SU-DHL-6 (cell line): ENCODE results near the gene VAMP4.
"Not testable (repeated sequence)": the region's sequence is repeated elsewhere in the genome, so short reads cannot be mapped to it uniquely, and the experiment has no call there.

ENCODE experiments used
- H2AFZ ChIP-seq: fragments of 200-600 bp; sonication (generic); 2 replicates; pipeline ENCODE4 v1.6.1; 2014; ENCODE audit warnings: low read depth, mild to moderate bottlenecking, moderate library complexity, mixed read lengths, antibody characterized with exemption, low read length; ENCODE audit not compliant: severe bottlenecking
- H3F3A ChIP-seq: fragments of 200-600 bp; shearing (Covaris generic); 2 replicates; pipeline ENCODE4 v1.6.0; 2016; ENCODE audit warnings: antibody characterized with exemption, mild to moderate bottlenecking; ENCODE audit not compliant: insufficient read depth
- H3K27ac ChIP-seq: fragments of 200-600 bp; sonication (generic); 2 replicates; pipeline ENCODE4 v1.5.1; 2016; ENCODE audit warnings: low read depth, mild to moderate bottlenecking, low read length, moderate library complexity, mixed read lengths
- H3K27me3 ChIP-seq: fragments of 200-600 bp; sonication (generic), shearing (Covaris generic); 2 replicates; pipeline ENCODE4 v1.6.0; 2014; ENCODE audit warnings: mild to moderate bottlenecking, low read length
- H3K36me3 ChIP-seq: fragments of 200-600 bp; sonication (generic); 2 replicates; pipeline ENCODE4 v1.6.1; 2014; ENCODE audit warnings: mild to moderate bottlenecking, low read length, mixed read lengths
- H3K4me2 ChIP-seq: fragments of 300-600, 200-600 bp; shearing (Covaris generic), sonication (generic); 2 replicates; pipeline ENCODE4 v1.6.0; 2014; ENCODE audit warnings: low read length, low read depth, mild to moderate bottlenecking; ENCODE audit not compliant: poor library complexity, severe bottlenecking
- H3K4me3 ChIP-seq: fragments of 200-600 bp; sonication (generic); 2 replicates; pipeline ENCODE4 v1.5.1; 2014; ENCODE audit warnings: antibody characterized with exemption, low read length, mild to moderate bottlenecking, mixed read lengths; ENCODE audit not compliant: insufficient read depth, poor library complexity, severe bottlenecking
- H3K79me2 ChIP-seq: fragments of 200-600 bp; sonication (generic); 2 replicates; pipeline ENCODE4 v1.6.1; 2014; ENCODE audit warnings: mild to moderate bottlenecking, low read length, moderate library complexity; ENCODE audit not compliant: insufficient read depth
- H3K9ac ChIP-seq: fragments of 200-600 bp; sonication (generic); 2 replicates; pipeline ENCODE4 v1.7.0; 2014; ENCODE audit warnings: mild to moderate bottlenecking, low read length
- H3K9me2 ChIP-seq: fragments of 200-600 bp; sonication (generic); replicated peaks from 2 replicates; pipeline ENCODE4 v1.6.1; 2014; ENCODE audit warnings: low read length; ENCODE audit not compliant: insufficient read depth
- H3K9me3 ChIP-seq: fragments of 200-600 bp; sonication (generic); 2 replicates; pipeline ENCODE4 v1.6.1; 2014; ENCODE audit warnings: low read length, mixed read lengths; ENCODE audit not compliant: insufficient read depth
- H4K20me1 ChIP-seq: fragments of 200-600 bp; sonication (generic); 2 replicates; pipeline ENCODE4 v1.6.1; 2014; ENCODE audit warnings: low read depth, mild to moderate bottlenecking, antibody characterized with exemption, low read length, moderate library complexity, mixed read lengths
- CTCF ChIP-seq: fragments of 200-600 bp; sonication (generic); IDR thresholded peaks from one replicate; pipeline ENCODE4 v1.5.1; 2017; ENCODE audit warnings: antibody characterized with exemption, mild to moderate bottlenecking, low read length, moderate library complexity; ENCODE audit not compliant: insufficient read depth, poor library complexity, severe bottlenecking
- EZH2phosphoT487 ChIP-seq: fragments of 200-600 bp; sonication (generic), shearing (Covaris generic); conservative IDR thresholded peaks from 2 replicates; pipeline ENCODE4 v1.6.1; 2018; ENCODE audit warnings: mild to moderate bottlenecking, antibody characterized with exemption, low read length, moderate library complexity, mixed read lengths

Gene VAMP4

GRCh38 chr1:171707583-171707982 is 34.3 kb downstream of the VAMP4 start:
- TF ChIP-seq CTCF (no peak), EZH2phosphoT487 (no peak)
- Histone ChIP-seq H3K27ac (no peak overlapping the region), H3K9me3 (no peaks in the 10 kb centered on the region), H3K4me3 (no peak overlapping the region), H3K9ac (no peak overlapping the region), H3K79me2 (no peaks in the 10 kb centered on the region), H3K27me3 (no peaks in the 10 kb centered on the region), H2AFZ (no peak overlapping the region), H3K4me2 (no peak overlapping the region), H4K20me1 (no peaks in the 10 kb centered on the region; the same call in 1 of the 2 replicates), H3F3A (no peaks in the 10 kb centered on the region), H3K36me3 (peaks cover 6% of the 10 kb centered on the region; the same call in 1 of the 2 replicates), H3K9me2 (no peaks in the 10 kb centered on the region)

GRCh38 chr1:171702598-171702997 is 39.3 kb downstream of the VAMP4 start:
- no peak overlapping the region for H3K27ac ChIP-seq
- TF ChIP-seq EZH2phosphoT487 (no peak), CTCF (no peak)
- H3K4me2 ChIP-seq = no peak overlapping the region
- H3K4me3 ChIP-seq = no peak overlapping the region
- no peaks in the 10 kb centered on the region for H3K9me3 ChIP-seq
- H3K27me3 ChIP-seq = no peaks in the 10 kb centered on the region
- H3K36me3 ChIP-seq = peaks cover 6% of the 10 kb centered on the region; the same call in 1 of the 2 replicates
- no peak overlapping the region for H3K9ac ChIP-seq
- H3K9me2 ChIP-seq = no peaks in the 10 kb centered on the region
- no peaks in the 10 kb centered on the region for H3K79me2 ChIP-seq
- H2AFZ ChIP-seq = no peak overlapping the region
- H3F3A ChIP-seq = no peaks in the 10 kb centered on the region
- H4K20me1 ChIP-seq = no peaks in the 10 kb centered on the region

- Histone ChIP-seq H2AFZ (no peak overlapping the region), H3K79me2 (no peaks in the 10 kb centered on the region), H3K4me2 (no peak overlapping the region), H3K27ac (no peak overlapping the region), H3K36me3 (peaks cover 5% of the 10 kb centered on the region; the same call in 1 of the 2 replicates), H3K9ac (no peak overlapping the region), H3K9me3 (no peaks in the 10 kb centered on the region), H3F3A (no peaks in the 10 kb centered on the region), H3K9me2 (no peaks in the 10 kb centered on the region), H4K20me1 (no peaks in the 10 kb centered on the region), H3K27me3 (no peaks in the 10 kb centered on the region), H3K4me3 (no peak overlapping the region)
- TF ChIP-seq CTCF (no peak), EZH2phosphoT487 (no peak)
These were observed 42.3 kb downstream of the VAMP4 start for GRCh38 chr1:171699531-171699930.

GRCh38 chr1:171695772-171696171 is 46.1 kb downstream of the VAMP4 start:
- not testable (repeated sequence) for H3K4me3 ChIP-seq, H3K36me3 ChIP-seq, H4K20me1 ChIP-seq, H3K4me2 ChIP-seq, H3K9me2 ChIP-seq, H3F3A ChIP-seq, H3K9ac ChIP-seq, H3K27ac ChIP-seq, H3K79me2 ChIP-seq, H3K27me3 ChIP-seq, H3K9me3 ChIP-seq, H2AFZ ChIP-seq

GRCh38 chr1:171693541-171693940 is 48.3 kb downstream of the VAMP4 start:
- H2AFZ ChIP-seq, H3K27ac ChIP-seq, H4K20me1 ChIP-seq, H3K9me2 ChIP-seq, H3K79me2 ChIP-seq, H3K9ac ChIP-seq, H3K4me3 ChIP-seq, H3K36me3 ChIP-seq, H3F3A ChIP-seq, H3K4me2 ChIP-seq, H3K27me3 ChIP-seq, H3K9me3 ChIP-seq: not testable (repeated sequence)
